PC-9 (cell line): ENCODE measurements around the gene NGF.

Experiments used
- EZH2 ChIP-seq: fragments of 200-600 bp; sonication (generic); IDR thresholded peaks from 2 replicates; pipeline ENCODE4 v1.8.0; 2017; ENCODE audit warnings: antibody characterized with exemption, low read depth
- TF ChIP-seq, protein P1 (sequence below): fragments of 200-600 bp; sonication (generic); conservative IDR thresholded peaks from 2 replicates; pipeline ENCODE4 v1.6.1; 2017; ENCODE audit warnings: mixed run types, antibody characterized with exemption, mild to moderate bottlenecking, moderate library complexity

DNA sequence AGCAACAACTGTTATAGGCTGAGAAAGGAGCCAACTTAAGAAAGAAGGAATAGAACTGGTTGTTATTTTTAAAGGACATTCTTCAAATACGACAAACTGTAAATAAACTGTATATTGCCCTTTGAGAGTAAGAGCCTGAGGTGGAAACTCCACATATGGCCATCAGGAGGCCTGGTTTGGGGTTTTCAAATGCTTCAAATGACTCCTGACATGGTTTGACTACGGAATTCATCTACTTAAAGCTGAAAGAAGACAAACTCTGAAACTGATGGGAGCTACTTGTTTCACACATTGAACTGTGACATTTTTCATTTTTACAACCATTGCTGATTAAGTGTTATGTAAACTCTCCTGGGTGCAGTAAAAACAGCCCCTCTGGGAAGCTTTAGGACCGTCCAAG lies 59.8 kb downstream of the NGF start:
- TF ChIP-seq, protein P1, sequence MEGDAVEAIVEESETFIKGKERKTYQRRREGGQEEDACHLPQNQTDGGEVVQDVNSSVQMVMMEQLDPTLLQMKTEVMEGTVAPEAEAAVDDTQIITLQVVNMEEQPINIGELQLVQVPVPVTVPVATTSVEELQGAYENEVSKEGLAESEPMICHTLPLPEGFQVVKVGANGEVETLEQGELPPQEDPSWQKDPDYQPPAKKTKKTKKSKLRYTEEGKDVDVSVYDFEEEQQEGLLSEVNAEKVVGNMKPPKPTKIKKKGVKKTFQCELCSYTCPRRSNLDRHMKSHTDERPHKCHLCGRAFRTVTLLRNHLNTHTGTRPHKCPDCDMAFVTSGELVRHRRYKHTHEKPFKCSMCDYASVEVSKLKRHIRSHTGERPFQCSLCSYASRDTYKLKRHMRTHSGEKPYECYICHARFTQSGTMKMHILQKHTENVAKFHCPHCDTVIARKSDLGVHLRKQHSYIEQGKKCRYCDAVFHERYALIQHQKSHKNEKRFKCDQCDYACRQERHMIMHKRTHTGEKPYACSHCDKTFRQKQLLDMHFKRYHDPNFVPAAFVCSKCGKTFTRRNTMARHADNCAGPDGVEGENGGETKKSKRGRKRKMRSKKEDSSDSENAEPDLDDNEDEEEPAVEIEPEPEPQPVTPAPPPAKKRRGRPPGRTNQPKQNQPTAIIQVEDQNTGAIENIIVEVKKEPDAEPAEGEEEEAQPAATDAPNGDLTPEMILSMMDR, result no peak
- no peak for TF ChIP-seq EZH2
